Measurements from ENCODE around the gene DAPK3.

GRCh38 chr19:3969435-3970312, 1.2 kb downstream of the DAPK3 start:
- TF ChIP-seq POLR2A (IDR thresholded peaks at IDR 0.05; ENCODE audit: low read depth, low read length), result no peak
- TF ChIP-seq POLR2AphosphoS5 (IDR thresholded peaks at IDR 0.05; ENCODE audit: low read depth, low read length), result no peak
- TF ChIP-seq TAF1 (IDR thresholded peaks at IDR 0.05; ENCODE audit: borderline replicate concordance, low read depth, low read length), result no peak
